ELR (cell line): ENCODE results near the gene BANP.

Source experiments
- DNase-seq: peaks from one replicate; pipeline ENCODE4 v3.0.0-alpha.2; 2015; ENCODE audit warnings: low read depth

BANP gene

GRCh38 chr16:87951552-87952538, 611 bp downstream of the BANP start:
- peak; percentile 33 for DNase-seq

- DNase-seq = no peak
Measured at GRCh38 chr16:87952751-87953150, 1.5 kb downstream of the BANP start.

GRCh38 chr16:87953308-87954215, 2.3 kb downstream of the BANP start:
- no peak for DNase-seq

- no peak for DNase-seq
Measured at GRCh38 chr16:87954361-87954760, 3.1 kb downstream of the BANP start.

- DNase-seq = no peak
Measured at GRCh38 chr16:87954826-87955225, 3.6 kb downstream of the BANP start.

GRCh38 chr16:87955302-87956097, 4.3 kb downstream of the BANP start:
- DNase-seq = peak; percentile 54

- no peak for DNase-seq
Measured at GRCh38 chr16:87956098-87956364, 4.8 kb downstream of the BANP start.

- DNase-seq = peak; percentile 65
Measured at GRCh38 chr16:87956365-87957231, 5.4 kb downstream of the BANP start.

GRCh38 chr16:87957296-87958094, 6.3 kb downstream of the BANP start:
- no peak for DNase-seq

- no peak for DNase-seq
Measured at GRCh38 chr16:87958632-87959031, 7.4 kb downstream of the BANP start.

- no peak for DNase-seq
Measured at GRCh38 chr16:87959391-87959990, 8.3 kb downstream of the BANP start.

- DNase-seq = no peak
Measured at GRCh38 chr16:87960296-87960695, 9.1 kb downstream of the BANP start.

GRCh38 chr16:87960852-87961251, 9.6 kb downstream of the BANP start:
- DNase-seq = no peak

- DNase-seq = peak; percentile 32
Measured at GRCh38 chr16:87961623-87962022, 10.4 kb downstream of the BANP start.

- DNase-seq = peak; percentile 95
Measured at GRCh38 chr16:87963400-87963799, 12.2 kb downstream of the BANP start.

- DNase-seq = no peak
Measured at GRCh38 chr16:87964049-87964659, 12.9 kb downstream of the BANP start.

- no peak for DNase-seq
Measured at GRCh38 chr16:87965417-87965816, 14.2 kb downstream of the BANP start.

GRCh38 chr16:87966064-87966645, 14.9 kb downstream of the BANP start:
- no peak for DNase-seq

GRCh38 chr16:87966685-87967185, 15.5 kb downstream of the BANP start:
- no peak for DNase-seq
